DMS 273 (cell line): ENCODE measurements around the gene WNT16.

Experiments used
- DNase-seq: peaks from one replicate; lab custom pipeline; 2025; ENCODE audit not compliant: unreplicated experiment; lab: John Stamatoyannopoulos, UW

WNT16 gene

GRCh38 chr7:121390109-121390508 is 61.3 kb downstream of the WNT16 start:
- DNase-seq = no peak

- no peak for DNase-seq
Measured at GRCh38 chr7:121390617-121391016, 61.8 kb downstream of the WNT16 start.
